A549 (cell line): Measurements from ENCODE around the gene PLET1.

ENCODE experiments used
- POLR2A ChIP-seq: IDR thresholded peaks from 2 replicates; pipeline ENCODE4 v1.6.1; 2012; ENCODE audit warnings: mild to moderate bottlenecking, low read length
- RFX5 ChIP-seq: fragments of 450-650 bp; IDR thresholded peaks from 2 replicates; pipeline ENCODE4 v1.7.1; 2014; ENCODE audit warnings: antibody characterized with exemption, mild to moderate bottlenecking, moderate library complexity
- TF ChIP-seq, protein P1 (sequence below): fragments of >200 bp; sonication (Bioruptor Twin); formaldehyde crosslinking; IDR thresholded peaks from 3 replicates; pipeline ENCODE4 v1.5.1; 2016

DNA sequence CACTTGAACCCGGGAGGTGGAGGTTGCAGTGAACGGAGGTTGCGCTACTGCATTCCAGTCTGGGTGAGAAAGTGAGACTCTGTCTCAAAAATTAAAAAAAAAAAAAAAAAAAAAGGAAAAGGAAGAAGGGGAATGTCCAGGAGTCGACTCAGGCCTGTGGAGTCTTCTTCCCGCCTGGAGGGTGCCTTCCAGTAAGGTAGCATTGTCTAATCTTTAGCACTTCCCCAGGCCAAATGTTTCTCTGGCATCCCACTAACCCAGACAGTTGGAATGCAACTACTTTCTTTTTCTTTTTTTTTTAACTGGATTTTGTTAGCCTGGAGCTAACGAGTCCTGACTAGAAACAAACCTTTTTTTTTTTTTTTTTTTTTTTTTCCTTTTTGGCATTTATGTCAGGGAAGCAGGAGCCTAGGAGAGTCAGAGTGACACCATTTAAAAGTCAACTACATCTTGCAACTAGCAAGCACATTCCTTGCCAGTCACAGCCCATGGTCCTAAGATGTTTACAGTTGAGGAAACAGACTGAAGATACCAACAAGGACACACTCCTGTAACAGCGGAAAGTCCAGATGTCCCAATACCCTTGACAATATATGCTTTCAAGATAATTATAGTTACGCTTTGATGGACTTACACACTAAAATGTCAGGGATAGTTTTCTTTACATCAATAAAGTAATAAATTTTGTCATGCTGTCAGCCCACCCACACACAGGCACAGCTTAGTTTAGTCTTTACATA lies 10.6 kb downstream of the PLET1 start:
- TF ChIP-seq RFX5 (no peak), POLR2A (no peak)
- TF ChIP-seq, protein P1, sequence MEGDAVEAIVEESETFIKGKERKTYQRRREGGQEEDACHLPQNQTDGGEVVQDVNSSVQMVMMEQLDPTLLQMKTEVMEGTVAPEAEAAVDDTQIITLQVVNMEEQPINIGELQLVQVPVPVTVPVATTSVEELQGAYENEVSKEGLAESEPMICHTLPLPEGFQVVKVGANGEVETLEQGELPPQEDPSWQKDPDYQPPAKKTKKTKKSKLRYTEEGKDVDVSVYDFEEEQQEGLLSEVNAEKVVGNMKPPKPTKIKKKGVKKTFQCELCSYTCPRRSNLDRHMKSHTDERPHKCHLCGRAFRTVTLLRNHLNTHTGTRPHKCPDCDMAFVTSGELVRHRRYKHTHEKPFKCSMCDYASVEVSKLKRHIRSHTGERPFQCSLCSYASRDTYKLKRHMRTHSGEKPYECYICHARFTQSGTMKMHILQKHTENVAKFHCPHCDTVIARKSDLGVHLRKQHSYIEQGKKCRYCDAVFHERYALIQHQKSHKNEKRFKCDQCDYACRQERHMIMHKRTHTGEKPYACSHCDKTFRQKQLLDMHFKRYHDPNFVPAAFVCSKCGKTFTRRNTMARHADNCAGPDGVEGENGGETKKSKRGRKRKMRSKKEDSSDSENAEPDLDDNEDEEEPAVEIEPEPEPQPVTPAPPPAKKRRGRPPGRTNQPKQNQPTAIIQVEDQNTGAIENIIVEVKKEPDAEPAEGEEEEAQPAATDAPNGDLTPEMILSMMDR: no peak
